Measurements from ENCODE around the gene WDR87.

WDR87 gene

DNA sequence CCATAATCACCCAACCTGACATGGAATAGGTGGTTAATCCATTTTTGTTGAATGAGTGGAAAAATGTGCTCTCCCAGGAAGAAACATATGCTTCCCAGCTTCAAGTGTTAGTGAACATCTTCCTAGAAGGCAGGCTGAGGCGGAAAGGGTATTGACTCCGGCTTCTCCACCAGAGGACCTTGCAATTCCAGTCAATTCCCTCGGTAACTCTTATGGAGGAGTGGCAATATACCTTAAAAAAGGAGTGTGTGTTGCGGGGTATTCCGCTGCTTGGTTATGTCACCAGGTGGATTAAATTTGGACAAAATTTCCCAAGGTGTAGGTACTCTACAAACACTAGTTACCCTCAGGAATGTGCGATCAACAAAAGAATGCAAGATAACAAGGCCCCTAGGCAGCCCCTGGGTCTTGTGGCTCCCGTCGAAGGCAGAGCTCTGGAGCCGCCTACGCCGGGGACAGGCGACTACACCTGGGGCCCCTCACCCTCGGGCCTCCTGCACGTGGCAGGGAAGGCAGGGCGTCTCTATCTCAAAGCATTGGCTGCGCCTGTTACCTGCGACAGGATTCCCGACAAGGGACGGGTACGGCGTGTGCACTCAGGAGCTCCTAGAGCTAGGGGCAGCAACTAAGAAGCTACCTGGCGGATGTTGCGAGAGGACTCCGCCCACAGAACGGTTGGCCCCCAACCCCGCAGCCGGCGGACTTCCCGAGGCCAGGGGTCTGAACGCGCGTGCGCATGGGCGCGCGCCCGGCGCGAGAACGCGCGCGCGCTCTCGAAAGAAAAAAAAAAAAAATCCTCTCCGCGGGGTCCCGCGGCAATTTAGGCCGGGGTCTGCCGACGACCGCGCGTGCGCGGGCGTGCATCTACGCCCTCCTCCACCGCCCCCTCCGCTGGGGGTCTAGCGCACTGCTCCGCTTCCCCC is at the start of gene WDR87:
WDR87 (minus strand) TSS at position 649 of the 923 bp plus-strand sequence. CDS start 8,355 bp downstream, outside the sequence.
- peak within 1 kb of the TSS; percentile 89 for H3K4me3 ChIP-seq (replicated peaks; ENCODE audit: low read depth, low read length)
- peak; percentile 16 for DNase-seq (ENCODE audit: low read depth)
- TF ChIP-seq, protein P1, sequence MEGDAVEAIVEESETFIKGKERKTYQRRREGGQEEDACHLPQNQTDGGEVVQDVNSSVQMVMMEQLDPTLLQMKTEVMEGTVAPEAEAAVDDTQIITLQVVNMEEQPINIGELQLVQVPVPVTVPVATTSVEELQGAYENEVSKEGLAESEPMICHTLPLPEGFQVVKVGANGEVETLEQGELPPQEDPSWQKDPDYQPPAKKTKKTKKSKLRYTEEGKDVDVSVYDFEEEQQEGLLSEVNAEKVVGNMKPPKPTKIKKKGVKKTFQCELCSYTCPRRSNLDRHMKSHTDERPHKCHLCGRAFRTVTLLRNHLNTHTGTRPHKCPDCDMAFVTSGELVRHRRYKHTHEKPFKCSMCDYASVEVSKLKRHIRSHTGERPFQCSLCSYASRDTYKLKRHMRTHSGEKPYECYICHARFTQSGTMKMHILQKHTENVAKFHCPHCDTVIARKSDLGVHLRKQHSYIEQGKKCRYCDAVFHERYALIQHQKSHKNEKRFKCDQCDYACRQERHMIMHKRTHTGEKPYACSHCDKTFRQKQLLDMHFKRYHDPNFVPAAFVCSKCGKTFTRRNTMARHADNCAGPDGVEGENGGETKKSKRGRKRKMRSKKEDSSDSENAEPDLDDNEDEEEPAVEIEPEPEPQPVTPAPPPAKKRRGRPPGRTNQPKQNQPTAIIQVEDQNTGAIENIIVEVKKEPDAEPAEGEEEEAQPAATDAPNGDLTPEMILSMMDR (IDR thresholded peaks at IDR 0.05; ENCODE audit: low read length, missing control alignments): no peak

DNA sequence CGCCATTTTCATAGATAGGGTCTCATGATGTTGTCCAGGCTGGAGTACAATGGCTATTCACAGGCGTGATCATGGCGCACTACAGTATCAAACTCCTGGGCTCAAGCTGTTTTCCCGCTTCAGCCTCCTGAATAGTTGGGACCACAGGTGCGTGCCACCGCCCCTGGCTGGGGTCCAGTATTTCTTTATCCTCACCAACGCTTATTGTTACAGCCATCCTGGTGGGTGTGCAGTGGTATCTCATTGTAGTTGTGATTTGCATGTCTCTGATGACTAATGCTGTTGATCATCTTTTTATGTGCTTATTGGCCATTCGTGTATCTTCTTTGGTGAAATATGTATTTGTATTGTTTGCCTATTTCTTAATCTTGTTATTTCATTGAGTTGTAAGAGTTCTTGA is 49.6 kb upstream of the WDR87 start:
- no peak overlapping the region for H3K4me3 ChIP-seq (replicated peaks; ENCODE audit: low read depth, low read length)
- TF ChIP-seq, protein P1 (IDR thresholded peaks at IDR 0.05; ENCODE audit: low read length, missing control alignments): no peak
- no peak for DNase-seq (ENCODE audit: low read depth)

DNA sequence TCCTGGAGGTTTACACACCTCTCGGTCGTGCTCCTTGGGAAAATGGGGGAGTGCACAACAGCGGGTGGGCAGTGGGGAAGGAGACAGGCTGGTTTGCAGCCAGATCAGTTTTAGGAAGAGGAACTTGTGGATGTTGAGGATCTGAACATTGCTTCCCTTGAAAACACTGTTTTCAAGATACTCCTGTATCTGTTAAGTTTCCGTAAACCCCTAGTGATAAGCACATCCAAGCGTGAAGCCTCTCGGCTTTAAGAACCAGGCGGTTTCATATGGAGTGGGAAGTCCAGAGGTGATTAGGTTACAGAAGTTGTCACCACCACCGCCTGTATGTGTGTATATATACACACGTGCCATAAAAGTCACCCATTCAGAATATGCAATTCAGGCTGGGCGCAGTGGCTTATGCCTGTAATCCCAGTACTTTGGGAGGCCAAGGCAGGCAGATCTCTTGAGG is 48.1 kb upstream of the WDR87 start:
- TF ChIP-seq, protein P1 (IDR thresholded peaks at IDR 0.05; ENCODE audit: low read length, missing control alignments): no peak
- H3K4me3 ChIP-seq (replicated peaks; ENCODE audit: low read depth, low read length): no peak overlapping the region
- DNase-seq (ENCODE audit: low read depth): no peak

DNA sequence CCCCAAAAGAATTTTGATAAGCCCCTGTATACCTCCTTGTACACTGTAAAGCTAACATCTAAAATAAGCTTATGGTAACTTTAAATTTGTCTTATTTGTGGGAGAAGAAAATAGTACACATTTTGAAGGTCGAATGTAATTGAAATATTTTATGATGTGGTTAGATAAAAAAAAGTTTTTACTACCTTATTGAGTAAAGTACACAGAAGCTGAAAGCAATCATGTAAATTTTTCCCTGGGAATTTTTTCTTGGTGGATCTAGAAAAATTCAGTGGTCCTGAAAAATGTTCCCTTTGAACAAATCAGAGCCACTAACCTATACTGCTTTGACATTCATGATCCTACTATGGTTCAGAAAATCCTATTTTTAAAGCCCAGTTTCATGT is 47.5 kb upstream of the WDR87 start:
- DNase-seq (ENCODE audit: low read depth): no peak
- no peak overlapping the region for H3K4me3 ChIP-seq (replicated peaks; ENCODE audit: low read depth, low read length)
- TF ChIP-seq, protein P1 (IDR thresholded peaks at IDR 0.05; ENCODE audit: low read length, missing control alignments): no peak

DNA sequence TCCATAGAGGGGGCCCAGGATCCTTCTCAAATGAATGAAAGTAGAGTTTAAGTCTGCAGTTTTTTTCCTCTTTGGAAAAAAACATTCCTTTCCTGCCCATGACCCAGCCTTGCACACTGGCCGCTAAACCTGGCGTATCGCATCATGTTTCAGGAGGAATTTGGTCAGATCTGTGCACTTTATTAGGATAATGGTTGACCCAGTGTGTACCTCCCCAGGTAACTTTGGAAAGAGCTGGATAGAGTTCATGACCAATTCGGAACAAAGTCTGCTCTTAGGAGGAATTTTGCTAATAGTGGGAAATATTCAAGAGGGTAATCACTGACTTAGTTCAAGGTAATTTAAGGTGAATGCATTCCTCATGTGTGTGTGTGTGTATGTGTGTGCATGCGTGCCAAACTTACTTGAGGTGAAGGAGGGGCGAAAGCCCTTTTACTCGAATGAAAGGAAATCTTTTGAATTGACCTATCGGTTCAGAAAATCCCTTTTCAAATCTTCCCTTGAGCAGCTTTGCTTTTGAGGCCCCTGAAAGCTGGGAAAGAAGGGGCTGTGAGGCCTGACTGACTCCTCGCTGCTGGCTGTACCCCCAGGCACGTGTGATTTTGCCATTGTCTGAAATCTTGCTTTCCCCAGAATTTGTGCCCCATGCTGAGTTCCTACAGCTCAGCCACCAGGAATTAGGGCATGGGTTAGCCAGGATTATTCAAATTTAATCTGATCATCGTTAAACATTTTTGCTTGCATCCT is 47.0 kb upstream of the WDR87 start:
- TF ChIP-seq, protein P1 (IDR thresholded peaks at IDR 0.05; ENCODE audit: low read length, missing control alignments): no peak
- no peak overlapping the region for H3K4me3 ChIP-seq (replicated peaks; ENCODE audit: low read depth, low read length)
- DNase-seq (ENCODE audit: low read depth): no peak

DNA sequence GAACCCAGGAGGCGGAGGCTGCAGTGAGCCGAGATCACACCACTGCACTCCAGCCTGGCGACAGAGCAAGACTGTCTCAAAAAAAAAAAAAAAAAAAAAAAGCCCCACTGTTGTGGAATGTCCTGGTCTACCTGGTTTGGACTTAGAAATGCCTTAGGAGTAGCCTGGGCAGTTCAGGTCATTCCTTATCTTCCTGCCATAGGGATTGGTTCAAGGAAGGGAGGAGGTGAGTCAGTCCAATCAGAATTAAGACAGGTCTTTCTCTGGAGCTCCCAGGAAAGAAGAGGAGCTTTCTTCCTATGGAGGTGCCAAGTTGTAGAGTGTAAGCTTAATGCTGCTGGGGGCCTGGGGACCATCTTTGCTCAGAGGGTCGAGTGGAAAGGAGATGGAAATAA is 45.4 kb upstream of the WDR87 start:
- TF ChIP-seq, protein P1 (IDR thresholded peaks at IDR 0.05; ENCODE audit: low read length, missing control alignments): no peak
- DNase-seq (ENCODE audit: low read depth): no peak
- no peak overlapping the region for H3K4me3 ChIP-seq (replicated peaks; ENCODE audit: low read depth, low read length)
